Measurements from ENCODE around the gene NFX1.

Gene NFX1

GRCh38 chr9:33290247-33291030, at the start of gene NFX1:
Gene NFX1, plus strand, starts transcription at chr9:33290516. Its CDS starts 57 bp downstream, at chr9:33290573.
- peak; percentile 95 for DNase-seq

DNA sequence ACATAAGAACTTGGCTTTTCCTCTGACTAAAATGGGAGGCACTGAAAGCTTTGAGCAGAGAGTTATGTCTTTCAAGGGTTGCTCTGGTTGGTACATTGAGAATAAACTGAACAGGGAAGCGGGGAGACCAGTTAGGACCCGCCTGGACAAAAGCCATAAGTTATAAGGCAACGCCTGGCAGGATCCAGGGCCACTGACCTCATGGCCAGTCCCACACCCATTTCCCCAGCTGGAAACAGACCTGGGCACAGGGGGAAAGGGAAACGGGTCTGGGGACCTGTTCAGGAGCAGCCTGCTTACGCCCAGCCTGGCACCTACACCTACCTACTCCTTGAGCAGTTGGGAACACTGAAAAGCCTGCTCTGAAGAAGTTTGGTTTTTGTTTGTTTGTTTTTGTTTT, 49.0 kb upstream of the NFX1 start:
- DNase-seq: no peak

- DNase-seq: no peak
These were observed 47.6 kb upstream of the NFX1 start for GRCh38 chr9:33242609-33243134.

- no peak for DNase-seq
These were observed 46.1 kb upstream of the NFX1 start for GRCh38 chr9:33244137-33244784.

GRCh38 chr9:33245341-33245740, 45.0 kb upstream of the NFX1 start:
- DNase-seq: no peak

DNA sequence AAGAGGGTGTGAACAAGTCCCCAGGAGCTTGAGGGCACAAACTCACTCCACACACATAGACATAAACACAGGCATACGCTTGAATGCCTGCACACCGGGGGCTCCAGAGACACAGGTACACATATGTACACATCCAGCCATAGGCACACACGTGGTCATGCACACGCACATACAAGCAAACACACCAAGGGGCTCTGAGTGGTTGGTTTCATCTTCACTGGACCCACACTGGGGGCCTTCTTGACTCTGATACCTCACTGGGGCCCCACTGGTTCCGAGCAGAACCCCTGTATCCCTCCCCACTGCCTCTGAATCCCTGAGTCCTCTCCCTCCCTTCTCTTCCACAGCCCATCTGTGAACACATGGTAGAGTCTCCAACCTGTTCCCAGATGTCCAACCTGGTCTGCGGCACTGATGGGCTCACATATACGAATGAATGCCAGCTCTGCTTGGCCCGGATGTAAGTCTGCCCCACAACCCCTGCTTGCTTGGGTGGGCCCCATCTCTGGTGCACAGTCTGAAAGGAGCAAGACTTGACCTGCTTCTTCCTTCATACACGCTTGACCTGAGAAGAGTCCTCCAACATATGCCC, 44.0 kb upstream of the NFX1 start:
- no peak for DNase-seq

DNA sequence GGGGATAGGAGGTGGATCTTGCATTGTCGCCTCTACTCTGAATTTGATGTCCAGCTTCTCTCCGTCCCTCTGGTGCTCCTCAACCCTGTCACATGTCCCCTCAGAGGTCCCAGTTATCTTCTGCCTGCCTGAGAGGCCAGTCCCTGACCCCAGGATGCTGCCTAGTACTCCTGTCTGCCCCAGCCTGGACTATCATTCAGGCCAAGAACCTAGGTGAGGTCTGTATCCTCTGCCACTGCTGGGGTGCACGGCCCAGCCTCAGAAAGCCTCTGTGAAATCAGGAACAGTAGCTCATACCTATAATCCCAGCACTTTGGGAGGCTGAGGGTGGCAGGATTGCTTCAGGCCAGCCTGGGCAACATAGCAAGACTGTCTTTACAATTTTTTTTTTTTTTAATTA, 41.7 kb upstream of the NFX1 start:
- no peak for DNase-seq

DNA sequence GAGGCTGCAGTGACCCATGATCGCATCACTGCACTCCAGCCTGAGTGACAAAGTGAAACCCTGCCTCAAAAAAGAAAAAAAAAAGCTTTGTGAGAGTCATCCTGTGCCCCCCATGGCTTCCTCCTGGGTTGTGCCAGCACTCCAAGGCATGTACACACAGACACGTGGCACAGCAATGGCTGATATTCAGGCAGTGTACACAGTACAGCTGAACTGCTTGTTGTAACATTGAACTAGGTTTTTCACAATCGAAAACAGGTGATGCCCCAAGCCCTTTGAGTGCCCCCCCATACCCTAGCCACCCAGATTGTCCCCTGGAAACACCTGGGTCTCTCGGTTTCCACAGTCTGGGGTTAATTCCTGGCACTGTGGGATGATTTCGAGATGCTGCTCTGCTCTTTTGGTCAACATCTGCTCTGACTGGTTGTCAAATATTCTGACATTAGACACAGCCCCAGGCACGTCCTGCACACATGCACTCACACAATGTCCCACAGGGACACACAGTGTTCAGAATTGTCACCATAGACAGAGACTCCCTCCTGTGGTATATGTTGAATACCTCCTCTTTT, 41.1 kb upstream of the NFX1 start:
- no peak for DNase-seq

DNA sequence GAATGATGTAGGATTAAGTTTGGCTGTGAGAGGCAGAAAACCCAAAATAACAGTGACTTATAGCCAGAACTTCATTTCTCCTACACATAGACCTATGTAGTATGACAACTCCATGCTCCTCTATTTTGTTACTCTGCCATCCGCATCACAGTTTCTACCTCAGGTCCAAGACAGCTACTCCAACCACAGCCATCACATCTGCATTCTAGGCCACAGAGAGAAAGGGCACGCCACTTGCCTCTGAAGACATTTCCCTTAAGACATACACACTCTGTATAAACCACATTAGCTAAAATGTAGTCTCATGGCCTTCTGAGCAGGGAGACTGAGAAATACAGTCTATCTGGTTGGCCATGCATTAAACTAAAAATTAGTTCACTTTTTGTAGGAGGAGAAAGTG, 40.3 kb upstream of the NFX1 start:
- DNase-seq: no peak

GRCh38 chr9:33250458-33250995, 39.8 kb upstream of the NFX1 start:
- peak; percentile 72 for DNase-seq

DNA sequence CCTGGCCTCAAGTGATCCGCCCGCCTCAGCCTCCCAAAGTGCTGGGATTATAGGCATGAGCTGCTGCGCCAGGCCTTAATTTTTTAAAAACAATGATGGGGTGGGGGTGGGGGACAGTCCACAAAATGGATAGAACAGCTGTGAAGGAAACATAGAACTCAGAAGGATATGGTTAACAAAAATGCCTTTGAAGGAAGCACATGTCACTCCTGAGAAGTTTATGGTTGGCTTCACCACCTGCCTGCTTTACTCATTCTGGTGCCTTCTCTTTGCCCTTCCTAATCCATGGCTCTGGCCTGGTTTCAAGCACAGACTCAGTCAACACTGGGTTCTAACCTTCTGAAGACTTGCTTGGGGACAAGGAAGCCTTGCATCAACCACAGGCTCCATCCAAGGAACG, 36.1 kb upstream of the NFX1 start:
- DNase-seq: no peak

DNA sequence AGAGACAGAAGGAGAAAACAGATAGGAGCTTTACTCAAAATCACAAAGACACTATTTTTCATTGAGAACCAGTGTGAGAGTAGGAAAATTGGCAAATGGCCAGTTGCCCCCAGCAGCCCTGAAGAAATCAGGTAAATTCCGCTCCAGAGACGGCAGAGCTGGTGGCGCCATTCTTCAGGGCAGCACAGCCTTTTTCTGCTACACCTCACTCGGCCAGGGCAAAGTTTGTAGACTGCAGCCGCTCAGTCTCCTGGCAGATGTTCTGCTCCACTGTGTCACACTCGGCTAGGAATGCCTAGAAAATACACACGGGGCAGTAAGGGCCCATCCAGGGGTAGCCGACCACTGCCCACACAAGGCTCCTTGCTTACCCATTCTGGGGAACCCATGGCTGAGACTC, 35.3 kb upstream of the NFX1 start:
- no peak for DNase-seq

GRCh38 chr9:33255471-33255870, 34.8 kb upstream of the NFX1 start:
- no peak for DNase-seq

GRCh38 chr9:33256236-33256635, 34.1 kb upstream of the NFX1 start:
- DNase-seq: no peak

- no peak for DNase-seq
These were observed 33.0 kb upstream of the NFX1 start for GRCh38 chr9:33257276-33257675.

DNA sequence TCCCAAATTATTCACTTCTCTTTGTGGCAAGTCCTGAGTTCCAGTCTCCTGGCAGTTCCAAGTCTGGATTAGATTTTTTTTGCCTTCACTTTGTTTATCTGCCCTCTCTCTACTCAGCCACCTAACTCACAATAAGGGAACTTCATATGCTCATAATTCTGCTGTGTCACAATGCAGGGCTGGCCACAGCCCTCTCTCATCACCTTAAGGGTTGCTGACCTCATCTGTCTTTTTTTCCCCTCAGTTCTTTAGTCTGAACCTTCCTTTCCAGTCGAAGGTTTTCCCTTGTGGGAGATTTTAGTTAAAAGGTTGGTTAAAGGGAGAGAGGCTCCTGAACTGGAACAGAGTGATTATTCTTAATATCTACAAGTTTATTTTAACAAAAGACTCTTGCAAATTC, 29.9 kb upstream of the NFX1 start:
- no peak for DNase-seq

DNA sequence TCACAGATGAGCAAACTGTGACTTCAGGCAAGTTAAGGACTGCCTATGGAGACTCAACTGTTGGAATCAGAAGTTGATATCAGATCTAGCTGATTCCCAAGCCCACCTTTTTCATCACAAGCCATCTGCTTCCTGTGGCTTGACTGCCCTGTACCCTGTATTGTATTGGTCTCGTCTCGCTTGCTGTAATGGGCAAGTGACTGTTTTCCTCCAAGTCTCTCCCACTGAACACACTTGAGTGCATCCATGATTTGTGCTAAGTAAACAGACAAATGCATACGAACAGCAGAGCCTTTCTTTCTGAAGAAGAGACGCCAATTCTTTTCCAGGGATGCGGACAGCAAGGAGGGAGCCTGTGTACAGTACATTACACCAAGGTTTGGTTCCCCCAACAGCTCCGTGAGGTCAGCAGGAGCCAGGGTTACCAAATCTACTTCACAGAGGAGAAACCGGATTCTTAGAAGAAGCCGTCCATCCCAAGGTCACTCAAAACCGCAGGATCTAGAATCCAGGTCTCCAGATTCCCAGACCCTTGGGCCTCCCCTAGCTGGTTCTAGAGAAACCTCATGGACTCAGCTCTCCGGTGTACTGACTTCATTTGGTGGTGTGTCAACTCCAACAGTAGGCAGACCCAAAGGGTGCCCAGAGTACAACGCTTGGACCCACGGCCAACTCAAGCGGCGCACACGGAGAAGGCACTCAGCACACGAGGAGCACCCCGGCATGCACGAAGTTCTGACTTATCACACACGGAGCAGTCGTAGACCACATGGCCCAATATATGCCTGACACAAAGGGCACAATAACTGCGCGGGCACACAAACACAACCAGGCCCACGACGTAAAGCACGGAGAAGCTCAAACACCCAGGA, 26.9 kb upstream of the NFX1 start:
- peak; percentile 7 for DNase-seq

- peak; percentile 12 for DNase-seq
These were observed 26.3 kb upstream of the NFX1 start for GRCh38 chr9:33264003-33264472.

GRCh38 chr9:33264473-33265177, 25.7 kb upstream of the NFX1 start, which contains the start of the genes BAG1 and CHMP5:
Gene BAG1, minus strand, starts transcription at chr9:33264708.
Gene CHMP5, plus strand, starts transcription at chr9:33265049. Its CDS starts 30 bp downstream, at chr9:33265079.
- peak; percentile 99 for DNase-seq

GRCh38 chr9:33265211-33265865, 25.0 kb upstream of the NFX1 start:
- no peak for DNase-seq
